ENCODE data around the gene WAPL. TPM values are rescaled to one million over a fixed set of nuclear protein-coding genes. Genes with fewer than 3 reads are reported as not detected.

WAPL gene
- total RNA-seq, 2 donors from 2014 or later, result 19.5 to 20.2 TPM

DNA sequence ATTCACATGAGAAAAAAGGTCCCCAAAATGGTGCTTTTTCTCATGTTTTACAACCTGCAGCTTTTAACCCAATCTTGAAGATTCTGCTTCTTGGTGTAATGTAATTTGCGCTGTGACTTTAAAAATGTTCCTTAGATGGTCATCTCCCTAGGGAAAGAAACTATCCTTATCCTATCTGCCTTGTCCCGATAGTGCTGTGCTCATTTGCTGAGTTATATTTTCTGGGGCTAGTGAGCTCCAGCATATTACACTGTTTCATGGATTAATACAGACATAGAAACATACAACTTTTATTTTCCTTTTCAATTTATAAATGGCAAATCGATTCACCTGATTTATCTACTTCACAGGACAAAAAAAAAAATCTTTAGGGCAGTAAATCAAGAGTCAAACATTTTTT lies 2.8 kb downstream of the WAPL start:
- Histone ChIP-seq H3K9me3 (no peaks in the 10 kb centered on the region), H3K4me1 (peaks cover 0 to 61% of the 10 kb centered on the region in 2 donors), H3K36me3 (peaks cover 19% of the 10 kb centered on the region), H3K27ac (no peak overlapping the region), H3K4me3 (no peak overlapping the region), H3K27me3 (no peaks in the 10 kb centered on the region)
- no peak for DNase-seq (ENCODE audit: low spot score)
- TF ChIP-seq CTCF (IDR thresholded peaks at IDR 0.05), result no peak

- Histone ChIP-seq H3K9me3 (no peaks in the 10 kb centered on the region), H3K4me3 (no peak overlapping the region), H3K27ac (no peak overlapping the region), H3K36me3 (peaks cover 11% of the 10 kb centered on the region), H3K27me3 (no peaks in the 10 kb centered on the region), H3K4me1 (peaks cover 0 to 54% of the 10 kb centered on the region in 2 donors)
- no peak for DNase-seq (ENCODE audit: low spot score)
- TF ChIP-seq CTCF (IDR thresholded peaks at IDR 0.05), result no peak
Observed at GRCh38 chr10:86512137-86512536, 9.5 kb downstream of the WAPL start.

GRCh38 chr10:86511027-86511865 lies 10.3 kb downstream of the WAPL start:
- H3K27me3 ChIP-seq, result no peaks in the 10 kb centered on the region
- H3K4me1 ChIP-seq, result peaks cover 0 to 50% of the 10 kb centered on the region in 2 donors
- H3K27ac ChIP-seq, result no peak overlapping the region
- no peaks in the 10 kb centered on the region for H3K9me3 ChIP-seq
- TF ChIP-seq CTCF (IDR thresholded peaks at IDR 0.05), result no peak
- H3K36me3 ChIP-seq, result peaks cover 8% of the 10 kb centered on the region
- no peak for DNase-seq (ENCODE audit: low spot score)
- no peak overlapping the region for H3K4me3 ChIP-seq

DNA sequence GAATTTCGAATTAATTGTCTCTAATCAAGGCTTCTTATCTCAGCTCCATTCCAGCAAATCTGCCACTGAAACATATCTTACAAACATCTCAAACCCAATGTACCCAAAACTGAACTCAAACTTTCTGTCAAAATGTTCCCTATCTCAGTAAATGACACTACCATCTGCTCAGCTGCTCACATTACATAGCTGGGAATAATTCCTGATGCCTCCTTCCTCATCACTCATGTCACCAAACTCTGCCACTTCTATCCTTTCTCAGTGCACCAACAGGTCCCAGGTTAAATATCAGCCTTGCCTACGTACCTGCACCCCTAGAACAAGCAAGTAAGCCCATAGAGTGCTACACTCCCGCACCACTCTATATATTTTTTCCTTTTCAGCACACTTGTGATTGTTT lies 12.4 kb downstream of the WAPL start:
- no peak for TF ChIP-seq CTCF (IDR thresholded peaks at IDR 0.05)
- peaks cover 0 to 44% of the 10 kb centered on the region in 2 donors for H3K4me1 ChIP-seq

DNA sequence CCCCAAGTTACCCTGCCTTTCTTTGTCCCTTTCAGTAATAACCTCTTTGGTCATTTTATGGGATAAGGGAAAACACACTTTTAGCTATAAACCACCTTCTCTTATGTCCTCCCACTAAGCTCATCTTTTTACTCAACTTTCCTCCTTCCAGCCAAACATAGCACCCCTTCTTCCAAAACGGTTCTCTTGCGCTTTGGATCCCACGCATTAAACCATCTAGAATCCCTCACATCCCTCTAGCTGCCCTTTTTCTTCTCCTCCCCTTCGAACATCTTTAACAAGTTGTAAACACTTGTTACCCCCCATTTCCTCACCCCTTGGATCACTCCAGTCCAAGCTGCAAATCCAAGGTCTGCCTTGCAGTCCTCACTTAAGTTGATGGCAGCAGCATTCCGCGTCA lies 13.4 kb downstream of the WAPL start:
- peaks cover 0 to 42% of the 10 kb centered on the region in 2 donors for H3K4me1 ChIP-seq
- H3K36me3 ChIP-seq, result peaks cover 2% of the 10 kb centered on the region
- H3K9me3 ChIP-seq, result no peaks in the 10 kb centered on the region
- no peak overlapping the region for H3K27ac ChIP-seq
- no peaks in the 10 kb centered on the region for H3K27me3 ChIP-seq
- no peak for DNase-seq (ENCODE audit: low spot score)
- no peak for TF ChIP-seq CTCF (IDR thresholded peaks at IDR 0.05)
- no peak overlapping the region for H3K4me3 ChIP-seq

More for the DNA sequence above, 12.4 kb downstream of the WAPL start:
- Histone ChIP-seq H3K4me3 (no peak overlapping the region), H3K36me3 (no peaks in the 10 kb centered on the region), H3K9me3 (no peaks in the 10 kb centered on the region), H3K27ac (no peak overlapping the region), H3K27me3 (no peaks in the 10 kb centered on the region)
- DNase-seq (ENCODE audit: low spot score), result no peak

All from right atrium auricular region (tissue), 2 donors.